Lower lobe of right lung (tissue), 2 donors: ENCODE measurements around the gene MGMT. TPM values are rescaled to one million over a fixed set of nuclear protein-coding genes. Genes with fewer than 3 reads are reported as not detected.

Experiments
- ATAC-seq, 2 donors: fragments of 200-7000 bp; cut with Tn5 transposase; one replicate each; pipeline ENCODE4 v1.9.1; 2020 to 2022; ENCODE audit warnings: mild to moderate bottlenecking in 2 of 2, moderate library complexity in 2 of 2
- DNase-seq: peaks from one replicate; pipeline ENCODE4 v3.0.0-alpha.2; 2020
- H3K27ac ChIP-seq: fragments of 200-600 bp; one replicate; pipeline ENCODE4 v1.8.0; 2022
- H3K27me3 ChIP-seq: fragments of 200-600 bp; one replicate; pipeline ENCODE4 v1.8.0; 2022; ENCODE audit warnings: low read depth
- H3K36me3 ChIP-seq: fragments of 200-600 bp; one replicate; pipeline ENCODE4 v1.8.0; 2022; ENCODE audit warnings: mild to moderate bottlenecking
- H3K4me1 ChIP-seq: fragments of 200-600 bp; one replicate; pipeline ENCODE4 v1.8.0; 2022
- H3K4me3 ChIP-seq: fragments of 200-600 bp; one replicate; pipeline ENCODE4 v1.8.0; 2022; ENCODE audit warnings: mild to moderate bottlenecking
- H3K9me3 ChIP-seq: fragments of 200-600 bp; one replicate; pipeline ENCODE4 v1.8.0; 2022
- CTCF ChIP-seq: fragments of 200-600 bp; IDR thresholded peaks from one replicate; pipeline ENCODE4 v1.8.0; 2022; ENCODE audit warnings: antibody characterized with exemption, mild to moderate bottlenecking
- intact Hi-C: fragments of 100-400 bp; cut with DNase I; formaldehyde crosslinking; loops from one replicate; pipeline ENCODE4 v1.11.0; 2022
- total RNA-seq: library from RNA; stranded (reverse); fragmentation: NEBNext Ultra II Directional; extraction: Animal tissue kit (Norgen Biotek cat#: 25700); gene quantifications from one replicate; pipeline ENCODE4 v1.2.1, GENCODE V29; 2021
- donor health status: DM: no; HTN: yes; CAD: no; lungs with severe emphysema.

Gene MGMT
- total RNA-seq, 1 donor from 2014 or later, result 19.9 TPM

- TF ChIP-seq CTCF, result no peak
- no peak overlapping the region for H3K27ac ChIP-seq
- intact Hi-C loops, result no loop called here
- no peak for DNase-seq
- no peak overlapping the region for H3K4me3 ChIP-seq
- H3K27me3 ChIP-seq, result no peaks in the 10 kb centered on the region
- H3K36me3 ChIP-seq, result no peaks in the 10 kb centered on the region
- peaks cover 7% of the 10 kb centered on the region for H3K9me3 ChIP-seq
- H3K4me1 ChIP-seq, result no peaks in the 10 kb centered on the region
- ATAC-seq, result no peak
These were observed 203.1 kb downstream of the MGMT start for GRCh38 chr10:129670124-129670523.

GRCh38 chr10:129673292-129673691, 206.3 kb downstream of the MGMT start:
- Histone ChIP-seq H3K36me3 (no peaks in the 10 kb centered on the region), H3K27me3 (no peaks in the 10 kb centered on the region), H3K4me3 (no peak overlapping the region), H3K27ac (no peak overlapping the region), H3K4me1 (no peaks in the 10 kb centered on the region), H3K9me3 (peaks cover 7% of the 10 kb centered on the region)
- DNase-seq (no peak), ATAC-seq (no peak)
- no peak for TF ChIP-seq CTCF
- intact Hi-C loops, result no loop called here

- ATAC-seq (no peak), DNase-seq (no peak)
- Histone ChIP-seq H3K4me1 (no peaks in the 10 kb centered on the region), H3K27me3 (no peaks in the 10 kb centered on the region), H3K27ac (no peak overlapping the region), H3K36me3 (no peaks in the 10 kb centered on the region), H3K9me3 (peaks cover 3% of the 10 kb centered on the region), H3K4me3 (no peak overlapping the region)
- intact Hi-C loops, result no loop called here
- TF ChIP-seq CTCF, result no peak
These were observed 208.2 kb downstream of the MGMT start for GRCh38 chr10:129675027-129675769.

- intact Hi-C loops, result no loop called here
These were observed 209.0 kb downstream of the MGMT start for GRCh38 chr10:129676014-129676413.

GRCh38 chr10:129677377-129677927, 210.4 kb downstream of the MGMT start:
- TF ChIP-seq CTCF, result no peak
- no peak overlapping the region for H3K27ac ChIP-seq
- H3K9me3 ChIP-seq, result no peaks in the 10 kb centered on the region
- ATAC-seq (no peak), DNase-seq (no peak)
- no peak overlapping the region for H3K4me3 ChIP-seq
- no peaks in the 10 kb centered on the region for H3K36me3 ChIP-seq
- H3K4me1 ChIP-seq, result no peaks in the 10 kb centered on the region
- intact Hi-C loops, result no loop called here
- no peaks in the 10 kb centered on the region for H3K27me3 ChIP-seq

More at GRCh38 chr10:129676014-129676413, 209.0 kb downstream of the MGMT start:
- Histone ChIP-seq H3K36me3 (no peaks in the 10 kb centered on the region), H3K4me1 (no peaks in the 10 kb centered on the region), H3K4me3 (no peak overlapping the region), H3K9me3 (no peaks in the 10 kb centered on the region), H3K27ac (no peak overlapping the region), H3K27me3 (no peaks in the 10 kb centered on the region)
- TF ChIP-seq CTCF, result no peak
- no peak for DNase-seq
- peak in 1 of 2 donors; percentile 32 for ATAC-seq
